Gastrocnemius medialis (tissue), 4 donors: Measurements from ENCODE around the gene ANXA7. TPM values are rescaled to one million over a fixed set of nuclear protein-coding genes. Genes with fewer than 3 reads are reported as not detected.
A peak's percentile ranks its signal among the peaks of the same experiment; 100 is the strongest.

Source experiments
- ATAC-seq, 2 donors: fragments of 150-250 bp; one replicate each; pipeline ENCODE4 v1.9.1; 2016
- DNase-seq, 2 donors: peaks; one replicate each; pipeline ENCODE4 v3.0.0-alpha.2; 2019
- H3K27ac ChIP-seq, 4 donors: fragments of 200-600 bp; sonication (generic); 1 replicate in 1 of 4; 2 replicates in 3 of 4; pipeline ENCODE4 v1.5.1; 2016 to 2018; ENCODE audit warnings: mild to moderate bottlenecking in 2 of 4, moderate library complexity in 1 of 4
- H3K27me3 ChIP-seq, 3 donors: fragments of 200-600 bp; sonication (generic) in 2 of 3; 1 replicate in 1 of 3; 2 replicates in 2 of 3; pipeline versions ENCODE4 v1.5.1 to v1.6.0; 2016 to 2019; ENCODE audit warnings: mild to moderate bottlenecking in 1 of 3, moderate library complexity in 1 of 3
- H3K36me3 ChIP-seq, 2 donors: fragments of 200-600 bp; sonication (generic) in 1 of 2; one replicate each; pipeline ENCODE4 v1.5.1; 2017 to 2018
- H3K4me1 ChIP-seq, 2 donors: fragments of 200-600 bp; sonication (generic) in 1 of 2; one replicate each; pipeline ENCODE4 v1.5.1; 2016 to 2017; ENCODE audit warnings: mild to moderate bottlenecking in 2 of 2
- H3K4me3 ChIP-seq, 4 donors: fragments of 200-600 bp; sonication (generic) in 3 of 4; 1 replicate in 1 of 4; 2 replicates in 3 of 4; pipeline ENCODE4 v1.5.1; 2016 to 2019; ENCODE audit warnings: mild to moderate bottlenecking in 2 of 4
- H3K9me3 ChIP-seq, 3 donors: fragments of 200-600 bp; sonication (generic) in 2 of 3; 1 replicate in 1 of 3; 2 replicates in 2 of 3; pipeline ENCODE4 v1.5.1; 2016 to 2019
- POLR2A ChIP-seq, 2 donors: fragments of 450-650 bp; IDR thresholded peaks; one replicate each; pipeline ENCODE4 v1.6.1; 2017; ENCODE audit warnings: antibody characterized with exemption in 2 of 2, mild to moderate bottlenecking in 2 of 2, moderate library complexity in 2 of 2
- in situ Hi-C, 4 donors: fragments of 200-750 bp; cut with MboI; loops; one replicate each; pipeline versions ENCODE4 v1.15.0 to v1.8.0; 2017; ENCODE audit warnings: low sequenced_read_pairs in 4 of 4
- intact Hi-C: fragments of 100-400 bp; cut with DNase I; formaldehyde crosslinking; loops from one replicate; pipeline ENCODE4 v1.15.1; 2023; ENCODE audit warnings: low total_unique reads
- total RNA-seq, 4 donors: library from RNA; depleted of rRNA; stranded (reverse); fragments of >200 nt; gene quantifications; one replicate each; pipeline versions ENCODE4 v1.1.0 to v1.2.3, GENCODE V29; 2016
- TF ChIP-seq, protein P1 (sequence below), 5 experiments: fragments of 450-650 bp in 3 of 5; fragments of 200-600 bp in 2 of 5; sonication (generic) in 2 of 5; IDR thresholded peaks in 4 of 5; conservative IDR thresholded peaks in 1 of 5; 1 replicate in 4 of 5; 2 replicates in 1 of 5; pipeline ENCODE4 v1.5.1; 2016 to 2019; ENCODE audit warnings: antibody characterized with exemption in 5 of 5, mild to moderate bottlenecking in 3 of 5, moderate library complexity in 3 of 5

The ANXA7 gene
- total RNA-seq, 4 donors from 2014 or later, result 169 to 203 (median 186) TPM

GRCh38 chr10:73366381-73367298 lies 47.2 kb downstream of the ANXA7 start:
- Histone ChIP-seq H3K36me3 (peaks cover 0 to 67% of the 10 kb centered on the region in 2 donors), H3K9me3 (no peaks in the 10 kb centered on the region), H3K27me3 (no peaks in the 10 kb centered on the region), H3K4me3 (no peak overlapping the region), H3K4me1 (no peaks in the 10 kb centered on the region), H3K27ac (no peak overlapping the region)
- TF ChIP-seq POLR2A (IDR thresholded peaks at IDR 0.05), result no peak
- TF ChIP-seq, protein P1, sequence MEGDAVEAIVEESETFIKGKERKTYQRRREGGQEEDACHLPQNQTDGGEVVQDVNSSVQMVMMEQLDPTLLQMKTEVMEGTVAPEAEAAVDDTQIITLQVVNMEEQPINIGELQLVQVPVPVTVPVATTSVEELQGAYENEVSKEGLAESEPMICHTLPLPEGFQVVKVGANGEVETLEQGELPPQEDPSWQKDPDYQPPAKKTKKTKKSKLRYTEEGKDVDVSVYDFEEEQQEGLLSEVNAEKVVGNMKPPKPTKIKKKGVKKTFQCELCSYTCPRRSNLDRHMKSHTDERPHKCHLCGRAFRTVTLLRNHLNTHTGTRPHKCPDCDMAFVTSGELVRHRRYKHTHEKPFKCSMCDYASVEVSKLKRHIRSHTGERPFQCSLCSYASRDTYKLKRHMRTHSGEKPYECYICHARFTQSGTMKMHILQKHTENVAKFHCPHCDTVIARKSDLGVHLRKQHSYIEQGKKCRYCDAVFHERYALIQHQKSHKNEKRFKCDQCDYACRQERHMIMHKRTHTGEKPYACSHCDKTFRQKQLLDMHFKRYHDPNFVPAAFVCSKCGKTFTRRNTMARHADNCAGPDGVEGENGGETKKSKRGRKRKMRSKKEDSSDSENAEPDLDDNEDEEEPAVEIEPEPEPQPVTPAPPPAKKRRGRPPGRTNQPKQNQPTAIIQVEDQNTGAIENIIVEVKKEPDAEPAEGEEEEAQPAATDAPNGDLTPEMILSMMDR (IDR thresholded peaks at IDR 0.05 in 4 of 5, conservative IDR thresholded peaks at IDR 0.05 in 1 of 5), result no peak
- DNase-seq (no peak), ATAC-seq (no peak)
- intact Hi-C loops, result no loop called here
- in situ Hi-C loops, result no loop called here

DNA sequence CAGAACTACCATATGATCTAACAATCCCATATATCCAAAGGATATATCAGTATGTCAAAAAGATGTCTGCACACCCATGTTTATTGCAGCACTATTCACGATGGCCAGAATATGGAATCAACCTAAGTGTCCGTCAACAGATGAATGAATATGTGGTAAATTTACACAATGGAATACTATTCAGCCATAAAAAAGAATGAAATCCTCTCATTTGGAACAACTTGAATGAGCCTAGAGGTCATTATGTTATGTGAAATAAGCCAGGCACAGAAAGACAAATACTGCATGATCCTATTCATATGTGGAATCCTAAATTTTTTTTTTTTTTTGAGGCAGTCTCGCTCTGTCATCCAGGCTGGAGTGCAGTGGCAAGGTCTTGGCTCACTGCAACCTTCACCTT lies 48.9 kb downstream of the ANXA7 start:
- DNase-seq (no peak), ATAC-seq (no peak)
- intact Hi-C loops, result no loop called here
- in situ Hi-C loops, result no loop called here
- Histone ChIP-seq H3K27me3 (no peaks in the 10 kb centered on the region), H3K36me3 (peaks cover 0 to 51% of the 10 kb centered on the region in 2 donors), H3K9me3 (no peaks in the 10 kb centered on the region), H3K4me1 (no peaks in the 10 kb centered on the region), H3K4me3 (no peak overlapping the region), H3K27ac (no peak overlapping the region)
- TF ChIP-seq, protein P1 (IDR thresholded peaks at IDR 0.05 in 4 of 5, conservative IDR thresholded peaks at IDR 0.05 in 1 of 5), result no peak

DNA sequence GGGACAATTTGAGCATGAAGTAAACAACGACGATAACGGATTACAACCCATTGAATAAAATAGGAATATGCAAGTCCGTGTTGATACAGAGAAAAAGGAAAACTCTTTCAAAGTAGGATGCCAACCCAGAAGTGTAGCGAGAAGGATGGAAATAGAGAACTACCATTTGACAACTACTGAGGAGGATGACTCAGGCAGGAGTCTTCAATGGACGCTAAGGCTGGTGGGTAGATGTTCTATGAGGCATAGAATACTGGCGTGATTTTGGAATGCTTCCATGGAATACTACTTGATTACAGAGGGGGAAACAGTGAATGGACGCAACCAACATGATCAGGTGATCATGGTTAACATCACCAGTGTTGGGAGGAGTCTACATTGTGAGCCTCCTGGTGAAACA lies 54.4 kb downstream of the ANXA7 start:
- DNase-seq (no peak), ATAC-seq (peak in 1 of 2 donors; percentile 5)
- TF ChIP-seq, protein P1 (IDR thresholded peaks at IDR 0.05 in 4 of 5, conservative IDR thresholded peaks at IDR 0.05 in 1 of 5), result no peak
- TF ChIP-seq POLR2A (IDR thresholded peaks at IDR 0.05), result no peak
- H3K9me3 ChIP-seq, result no peaks in the 10 kb centered on the region
- H3K4me3 ChIP-seq, result peak overlapping the region in 2 of 4 donors; percentile 84 to 96
- peaks cover 0 to 7% of the 10 kb centered on the region in 2 donors for H3K36me3 ChIP-seq
- intact Hi-C loops, result no loop called here
- no peaks in the 10 kb centered on the region for H3K27me3 ChIP-seq
- H3K27ac ChIP-seq, result no peak overlapping the region
- in situ Hi-C loops, result no loop called here
- peaks cover 6 to 15% of the 10 kb centered on the region in 2 donors for H3K4me1 ChIP-seq

GRCh38 chr10:73358331-73359279 lies 55.3 kb downstream of the ANXA7 start, which contains the start of gene CFAP70:
Gene CFAP70, minus strand, starts transcription at chr10:73358864. Its CDS starts 4,068 bp downstream, at chr10:73354796.
- DNase-seq, result peak; percentile 81 to 90
- Histone ChIP-seq H3K4me1 (peaks cover 6 to 15% of the 10 kb centered on the region in 2 donors), H3K4me3 (peak within 1 kb of the TSS; percentile 84 to 96 (median 90)), H3K36me3 (no peaks in the 10 kb centered on the region), H3K27me3 (no peaks in the 10 kb centered on the region), H3K9me3 (no peaks in the 10 kb centered on the region), H3K27ac (peak within 1 kb of the TSS; percentile 43 to 60 (median 52))
- ATAC-seq, result peak; percentile 97 to 99
- intact Hi-C loops, result no loop called here
- TF ChIP-seq, protein P1 (IDR thresholded peaks at IDR 0.05 in 4 of 5, conservative IDR thresholded peaks at IDR 0.05 in 1 of 5), result no peak
- TF ChIP-seq POLR2A (IDR thresholded peaks at IDR 0.05), result no peak
- in situ Hi-C loops, result no loop called here
